H1 (cell line): ENCODE results near the gene HNRNPA1. TPM values are rescaled to one million over a fixed set of nuclear protein-coding genes. Genes with fewer than 3 reads are reported as not detected.

Source experiments
- CTCF ChIA-PET: fragments of 300-600 bp; sonication (Branson Sonifier 250); formaldehyde crosslinking; loops from one replicate; lab custom pipeline; 2021; ENCODE audit not compliant: partially characterized antibody; lab: Charles Lee
- POLR2A ChIA-PET: fragments of 300-600 bp; sonication (Branson Sonifier 250); formaldehyde crosslinking; loops from one replicate; lab custom pipeline; 2021; ENCODE audit warnings: inconsistent platforms; ENCODE audit not compliant: partially characterized antibody; lab: Charles Lee
- DNase-seq, 2 experiments: peaks; one replicate each; pipeline versions ENCODE4 v3.0.0 to v3.0.0-alpha.2; 2010 to 2022; ENCODE audit warnings: low spot score in 2 of 2, low read depth in 1 of 2, mixed read lengths in 1 of 2
- FAIRE-seq: peaks from 2 replicates; lab custom pipeline; 2011; peaks lifted over from hg19 to GRCh38; lab: Jason Lieb, UNC
- H2AFZ ChIP-seq: 2 replicates; pipeline ENCODE4 v1.8.1; 2012; ENCODE audit warnings: low read length, inconsistent platforms
- H2AK5ac ChIP-seq: 2 replicates; pipeline ENCODE4 v1.6.1; 2013; ENCODE audit warnings: low read depth, low read length
- H2BK120ac ChIP-seq: replicated peaks from 2 replicates; pipeline ENCODE3; 2013; ENCODE audit warnings: low read depth, low read length, inconsistent platforms
- H2BK12ac ChIP-seq: 2 replicates; pipeline ENCODE4 v1.6.1; 2013; ENCODE audit warnings: low read depth, low read length
- H2BK15ac ChIP-seq: 2 replicates; pipeline ENCODE4 v1.6.1; 2013; ENCODE audit warnings: low read length
- H2BK20ac ChIP-seq: 2 replicates; pipeline ENCODE4 v1.6.1; 2013; ENCODE audit warnings: low read length
- H2BK5ac ChIP-seq: 2 replicates; pipeline ENCODE4 v1.6.1; 2013; ENCODE audit warnings: low read depth, low read length
- H3K14ac ChIP-seq: 2 replicates; pipeline ENCODE4 v1.6.1; 2013; ENCODE audit warnings: inconsistent platforms; ENCODE audit not compliant: insufficient read length
- H3K18ac ChIP-seq: 2 replicates; pipeline ENCODE4 v1.6.1; 2013; ENCODE audit warnings: low read length; ENCODE audit errors: extremely low read depth
- H3K23ac ChIP-seq: 2 replicates; pipeline ENCODE4 v1.6.1; 2013; ENCODE audit warnings: inconsistent platforms; ENCODE audit not compliant: insufficient read length
- H3K23me2 ChIP-seq: 2 replicates; pipeline ENCODE4 v1.6.1; 2013; ENCODE audit warnings: low read depth, low read length
- H3K27ac ChIP-seq: 2 replicates; pipeline ENCODE4 v1.6.1; 2011; ENCODE audit warnings: low read depth, low read length, inconsistent platforms
- H3K27me3 ChIP-seq, 4 experiments: replicated peaks in 1 of 4; 1 replicate in 1 of 4; 2 replicates in 3 of 4; pipeline versions ENCODE4 v1.6.1 to v1.8.1; 2011 to 2013; ENCODE audit warnings: low read length in 3 of 4, mild to moderate bottlenecking in 3 of 4, inconsistent platforms in 2 of 4, mixed read lengths in 2 of 4, moderate library complexity in 1 of 4; ENCODE audit not compliant: control insufficient read depth in 3 of 4, insufficient read depth in 3 of 4; ENCODE audit errors: extremely low read depth in 1 of 4
- H3K36me3 ChIP-seq, 4 experiments: 2 replicates each; pipeline versions ENCODE4 v1.6.1 to v1.8.1; 2011 to 2013; ENCODE audit warnings: mild to moderate bottlenecking in 4 of 4, low read length in 3 of 4, moderate library complexity in 2 of 4, control low read depth in 1 of 4, inconsistent platforms in 1 of 4; ENCODE audit not compliant: insufficient read depth in 4 of 4, control insufficient read depth in 2 of 4
- H3K4ac ChIP-seq: replicated peaks from 2 replicates; pipeline ENCODE3; 2013; ENCODE audit warnings: low read length, low read depth, mixed read lengths, inconsistent platforms; ENCODE audit not compliant: insufficient read length
- H3K4me1 ChIP-seq, 4 experiments: replicated peaks in 1 of 4; 1 replicate in 1 of 4; 2 replicates in 3 of 4; pipeline versions ENCODE4 v1.6.1 to v1.8.1; 2011 to 2013; ENCODE audit warnings: low read length in 3 of 4, inconsistent platforms in 2 of 4, mixed read lengths in 1 of 4; ENCODE audit not compliant: insufficient read depth in 4 of 4, control insufficient read depth in 3 of 4
- H3K4me2 ChIP-seq, 2 experiments: 2 replicates each; pipeline versions ENCODE4 v1.6.1 to v1.8.1; 2011 to 2013; ENCODE audit warnings: low read depth in 2 of 2, low read length in 2 of 2, control low read depth in 1 of 2, inconsistent platforms in 1 of 2, mild to moderate bottlenecking in 1 of 2; ENCODE audit not compliant: insufficient read depth in 1 of 2
- H3K4me3 ChIP-seq, 4 experiments: fragments of 200-600, 300-600 bp in 1 of 4; sonication (generic), shearing (Covaris generic), sonication (Bioruptor Twin) in 1 of 4; 2 replicates each; pipeline versions ENCODE4 v1.5.1 to v1.8.1; 2011 to 2016; ENCODE audit warnings: low read length in 4 of 4, low read depth in 3 of 4, control low read depth in 2 of 4, inconsistent platforms in 2 of 4, mild to moderate bottlenecking in 2 of 4, mixed read lengths in 1 of 4, moderate library complexity in 1 of 4; ENCODE audit not compliant: insufficient read depth in 2 of 4; ENCODE audit errors: extremely low read depth in 1 of 4
- H3K56ac ChIP-seq: replicated peaks from 2 replicates; pipeline ENCODE3; 2013; ENCODE audit warnings: low read depth, mild to moderate bottlenecking, mixed read lengths, low read length, inconsistent platforms; ENCODE audit not compliant: insufficient read length
- H3K79me1 ChIP-seq: 2 replicates; pipeline ENCODE4 v1.6.1; 2013; ENCODE audit warnings: low read depth, low read length, control low read depth
- H3K79me2 ChIP-seq, 2 experiments: 2 replicates each; pipeline versions ENCODE4 v1.6.1 to v1.8.1; 2012 to 2013; ENCODE audit warnings: low read length in 2 of 2, mild to moderate bottlenecking in 2 of 2, inconsistent platforms in 1 of 2; ENCODE audit not compliant: insufficient read depth in 2 of 2, control insufficient read depth in 1 of 2
- H3K9ac ChIP-seq, 4 experiments: replicated peaks in 1 of 4; 1 replicate in 1 of 4; 2 replicates in 3 of 4; pipeline versions ENCODE4 v1.6.1 to v1.8.1; 2011 to 2013; ENCODE audit warnings: low read depth in 3 of 4, low read length in 3 of 4, control low read depth in 2 of 4, mild to moderate bottlenecking in 2 of 4, moderate library complexity in 2 of 4, inconsistent platforms in 1 of 4; ENCODE audit errors: extremely low read depth in 1 of 4
- H3K9me3 ChIP-seq, 2 experiments: 2 replicates each; pipeline versions ENCODE4 v1.6.1 to v1.8.1; 2012 to 2013; ENCODE audit warnings: mild to moderate bottlenecking in 2 of 2, moderate library complexity in 2 of 2, control low read depth in 1 of 2, inconsistent platforms in 1 of 2, low read depth in 1 of 2, low read length in 1 of 2, mixed read lengths in 1 of 2; ENCODE audit not compliant: insufficient read depth in 2 of 2
- H4K20me1 ChIP-seq, 2 experiments: replicated peaks in 1 of 2; 2 replicates each; pipeline versions ENCODE3 to v1.8.1; 2011 to 2013; ENCODE audit warnings: inconsistent platforms in 2 of 2, low read length in 2 of 2, mild to moderate bottlenecking in 1 of 2; ENCODE audit not compliant: insufficient read depth in 2 of 2, control insufficient read depth in 1 of 2
- H4K5ac ChIP-seq: 2 replicates; pipeline ENCODE4 v1.6.1; 2013; ENCODE audit warnings: low read length, low read depth, mixed read lengths, inconsistent platforms; ENCODE audit not compliant: insufficient read length
- H4K8ac ChIP-seq: 2 replicates; pipeline ENCODE4 v1.8.0; 2013; ENCODE audit warnings: mild to moderate bottlenecking, moderate library complexity, low read length, inconsistent platforms; ENCODE audit not compliant: insufficient read depth; ENCODE audit errors: extremely low read depth
- H4K91ac ChIP-seq: replicated peaks from 2 replicates; pipeline ENCODE3; 2013; ENCODE audit warnings: low read length, mixed read lengths, inconsistent platforms; ENCODE audit not compliant: insufficient read length
- EGR1 ChIP-seq: IDR thresholded peaks from 2 replicates; pipeline ENCODE4 v1.6.1; 2011; ENCODE audit warnings: low read depth, low read length, borderline replicate concordance
- HDAC2 ChIP-seq, 2 experiments: fragments of 300-600 bp in 1 of 2; sonication (generic) in 1 of 2; IDR thresholded peaks; 2 replicates each; pipeline ENCODE4 v1.6.1; 2011 to 2012; ENCODE audit warnings: low read depth in 2 of 2, low read length in 2 of 2, mild to moderate bottlenecking in 2 of 2, moderate library complexity in 2 of 2, borderline replicate concordance in 1 of 2, inconsistent platforms in 1 of 2
- KDM1A ChIP-seq: fragments of 200-600, 300-600 bp; sonication (generic); IDR thresholded peaks from 2 replicates; pipeline ENCODE4 v1.7.1; 2016; ENCODE audit warnings: mild to moderate bottlenecking, low read length, borderline replicate concordance
- WGBS, 2 experiments: shearing (Covaris generic) in 1 of 2; methylation state at CpG; one replicate each; pipeline versions ENCODE4 v1.1.6 to v1.1.7; 2013 to 2015; ENCODE audit warnings: low lambda C conversion rate in 2 of 2, mixed read lengths in 2 of 2, inconsistent platforms in 1 of 2, low coverage in 1 of 2, missing lambda C conversion rate in 1 of 2; ENCODE audit not compliant: insufficient replicate concordance in 2 of 2, insufficient coverage in 1 of 2, insufficient read length in 1 of 2; ENCODE audit errors: extremely low coverage in 1 of 2, missing lambda C conversion rate in 1 of 2; 5-methylcytosine and 5-hydroxymethylcytosine counted together
- polyA plus RNA-seq, 7 experiments: library from polyadenylated mRNA; depleted of rRNA in 3 of 7; stranded (reverse) in 5 of 7; unstranded in 2 of 7; fragments of >200 nt in 5 of 7; fragments of 200-250 nt in 2 of 7; gene quantifications; 1 replicate in 5 of 7; 2 replicates in 1 of 7; 4 replicates in 1 of 7; pipeline versions ENCODE4 v1.2.1 to v1.2.3, GENCODE V29; 2011 to 2013; ENCODE audit warnings: missing spikeins in 2 of 7, mixed read lengths in 2 of 7
- total RNA-seq: library from RNA; stranded (reverse); fragmentation: NEBNext Ultra II Directional; extraction: Animal tissue kit (Norgen Biotek cat#: 25700); gene quantifications from 2 replicates; pipeline ENCODE4 v1.2.1, GENCODE V29; 2021

HNRNPA1 gene
- total and polyA plus RNA-seq, 2 of the 8 experiments (the other 6 are each of a cell fraction or from before 2014, with no cell fraction given) = 835 to 2,738 TPM

DNA sequence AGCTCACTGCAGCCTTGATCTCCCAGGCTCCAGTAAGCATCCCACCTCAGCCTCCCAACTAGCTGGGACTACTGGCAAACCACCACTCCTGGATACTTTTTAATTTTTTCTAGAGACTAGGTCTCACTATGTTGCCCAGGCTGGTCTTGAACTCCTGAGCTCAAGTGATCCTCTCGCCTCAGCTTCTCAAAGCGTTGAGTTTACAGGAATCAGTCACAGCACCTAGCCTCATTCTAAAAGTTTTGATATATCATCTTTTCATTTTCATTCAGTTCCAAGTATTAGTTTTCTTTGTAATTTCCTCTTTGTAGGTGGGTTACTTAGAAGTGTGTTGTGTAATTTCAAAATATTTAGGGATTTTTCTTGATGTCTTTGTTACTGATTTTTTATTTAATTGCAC, 10.2 kb upstream of the HNRNPA1 start:
- Histone ChIP-seq H2BK5ac (no peak overlapping the region), H3K4ac (no peak overlapping the region), H3K9ac (no peak overlapping the region), H2BK120ac (no peak overlapping the region), H2BK12ac (no peak overlapping the region), H3K23ac (no peak overlapping the region), H2AFZ (no peak overlapping the region), H2BK15ac (no peak overlapping the region), H3K79me1 (no peaks in the 10 kb centered on the region), H3K27me3 (no peaks in the 10 kb centered on the region), H3K79me2 (peaks cover 0 to 24% of the 10 kb centered on the region in 2 experiments; a peak in 2 of 4 replicates), H3K27ac (no peak overlapping the region), H3K36me3 (peaks cover 0 to 16% (median 5%) of the 10 kb centered on the region in 4 experiments; a peak in 4 of 8 replicates), H2AK5ac (no peak overlapping the region), H4K8ac (no peak overlapping the region), H2BK20ac (no peak overlapping the region), H3K4me2 (no peak overlapping the region), H3K18ac (no peak overlapping the region), H4K20me1 (peaks cover 0 to 2% of the 10 kb centered on the region in 2 experiments), H3K14ac (no peak overlapping the region), H3K56ac (no peak overlapping the region), H4K5ac (no peak overlapping the region), H3K23me2 (no peaks in the 10 kb centered on the region), H3K4me3 (no peak overlapping the region), H4K91ac (no peak overlapping the region), H3K9me3 (no peaks in the 10 kb centered on the region), H3K4me1 (no peaks in the 10 kb centered on the region)
- TF ChIP-seq HDAC2 (IDR thresholded peaks at IDR 0.05; ENCODE audit: borderline replicate concordance in 1 of 2, low read depth in 2 of 2, low read length in 2 of 2) (no peak), EGR1 (no peak), KDM1A (no peak)
- DNase-seq (no peak), FAIRE-seq (no peak)
- ChIA-PET POLR2A (interaction anchor here (0.7 to 44.8 kb wide), 7 partner anchors 10 to 114 kb away, joined by 3 to 1006 read pairs (median 4); partner anchors contain the start of genes CBX5, HNRNPA1 and ZNF385A), CTCF (interaction anchor here (1.5 to 12.3 kb wide), 3 partner anchors 10 to 98 kb away, joined by 4 to 90 read pairs (median 7); no protein-coding TSS in a partner anchor)
- 100% methylated on average over 2 of the region's 2 CpGs; no CpG with 5 or more reads in 1 of the 2 experiments for WGBS, 2 experiments
